IMR-90 (cell line): ENCODE data around the gene CAMTA1. TPM values are rescaled to one million over a fixed set of nuclear protein-coding genes. Genes with fewer than 3 reads are reported as not detected.

Source experiments
- ATAC-seq: fragments of 200-7000 bp; cut with Tn5 transposase; 2 replicates; pipeline ENCODE4 v1.9.1; 2020; ENCODE audit warnings: low read depth, mild to moderate bottlenecking, moderate library complexity
- BruUV-seq: library from RNA; stranded (reverse); fragments of 400-500 nt; replicated peaks from 2 replicates; lab custom pipeline; 2021; lab: Mats Ljungman, UMichigan
- CTCF ChIA-PET: fragments of 300-600 bp; formaldehyde crosslinking; extraction: SDS; loops from one replicate; lab custom pipeline; 2021; ENCODE audit warnings: antibody characterized with exemption; lab: Yijun Ruan, JAX
- POLR2A ChIA-PET: fragments of 300-600 bp; sonication (Branson Sonifier 250); formaldehyde crosslinking; loops from one replicate; lab custom pipeline; 2022; ENCODE audit warnings: antibody characterized with exemption; ENCODE audit not compliant: unreplicated experiment; lab: Charles Lee
- DNase-seq: peaks from one replicate; pipeline ENCODE4 v3.0.0; 2013
- H2AFZ ChIP-seq: replicated peaks from 2 replicates; pipeline ENCODE3; 2013; ENCODE audit warnings: low read length, mild to moderate bottlenecking; ENCODE audit not compliant: poor library complexity
- H2AK5ac ChIP-seq: 2 replicates; pipeline ENCODE4 v1.6.1; 2013; ENCODE audit warnings: low read depth, low read length, inconsistent platforms
- H2AK9ac ChIP-seq: replicated peaks from 2 replicates; pipeline ENCODE3; 2013; ENCODE audit warnings: mild to moderate bottlenecking, low read depth, low read length, moderate library complexity; ENCODE audit not compliant: poor library complexity
- H2BK120ac ChIP-seq: 2 replicates; pipeline ENCODE4 v1.6.1; 2013; ENCODE audit warnings: low read depth, low read length, inconsistent platforms
- H2BK15ac ChIP-seq: 3 replicates; pipeline ENCODE4 v1.6.1; 2013; ENCODE audit warnings: low read depth, low read length, inconsistent platforms
- H2BK20ac ChIP-seq: 2 replicates; pipeline ENCODE4 v1.6.1; 2013; ENCODE audit warnings: low read depth, mild to moderate bottlenecking, inconsistent platforms, low read length, moderate library complexity
- H2BK5ac ChIP-seq: 2 replicates; pipeline ENCODE4 v1.6.1; 2013; ENCODE audit warnings: mild to moderate bottlenecking, low read depth, low read length, inconsistent platforms; ENCODE audit not compliant: poor library complexity, severe bottlenecking
- H3K14ac ChIP-seq: replicated peaks from 2 replicates; pipeline ENCODE4 v1.6.1; 2013; ENCODE audit warnings: low read depth, low read length, inconsistent platforms
- H3K18ac ChIP-seq: 2 replicates; pipeline ENCODE4 v1.6.1; 2013; ENCODE audit warnings: low read depth, low read length, control low read depth
- H3K23ac ChIP-seq: 2 replicates; pipeline ENCODE4 v1.6.1; 2013; ENCODE audit warnings: low read depth, low read length, inconsistent platforms
- H3K27ac ChIP-seq: 2 replicates; pipeline ENCODE4 v1.5.1; 2013; ENCODE audit warnings: mild to moderate bottlenecking, control low read depth, low read length; ENCODE audit not compliant: insufficient read depth
- H3K27me3 ChIP-seq: 2 replicates; pipeline ENCODE4 v1.6.1; 2013; ENCODE audit warnings: low read length; ENCODE audit not compliant: control insufficient read depth, insufficient read depth
- H3K36me3 ChIP-seq: 2 replicates; pipeline ENCODE4 v1.6.1; 2013; ENCODE audit warnings: low read length, mixed read lengths; ENCODE audit not compliant: control insufficient read depth, insufficient read depth
- H3K4ac ChIP-seq: 2 replicates; pipeline ENCODE4 v1.6.1; 2013; ENCODE audit warnings: low read depth, low read length, inconsistent platforms
- H3K4me1 ChIP-seq: 2 replicates; pipeline ENCODE4 v1.6.1; 2013; ENCODE audit warnings: low read length, mixed read lengths; ENCODE audit not compliant: control insufficient read depth, insufficient read depth
- H3K4me2 ChIP-seq: 2 replicates; pipeline ENCODE4 v1.6.1; 2013; ENCODE audit warnings: low read depth, mild to moderate bottlenecking, control low read depth, low read length, moderate library complexity
- H3K4me3 ChIP-seq: 2 replicates; pipeline ENCODE4 v1.5.1; 2013; ENCODE audit warnings: low read depth, mild to moderate bottlenecking, control low read depth, low read length, moderate library complexity; ENCODE audit not compliant: insufficient read depth
- H3K56ac ChIP-seq: 2 replicates; pipeline ENCODE4 v1.6.1; 2013; ENCODE audit warnings: low read length, inconsistent platforms; ENCODE audit not compliant: insufficient read depth; ENCODE audit errors: extremely low read depth
- H3K79me1 ChIP-seq, 2 experiments: 2 replicates each; pipeline ENCODE4 v1.6.1; 2013; ENCODE audit warnings: low read length in 2 of 2, inconsistent platforms in 1 of 2, low read depth in 1 of 2
- H3K9ac ChIP-seq: 2 replicates; pipeline ENCODE4 v1.6.1; 2013; ENCODE audit warnings: low read depth, low read length, control low read depth
- H3K9me1 ChIP-seq: 2 replicates; pipeline ENCODE4 v1.6.1; 2013; ENCODE audit warnings: low read length, inconsistent platforms; ENCODE audit not compliant: insufficient read depth
- H3K9me3 ChIP-seq: 2 replicates; pipeline ENCODE4 v1.6.1; 2013; ENCODE audit warnings: low read length; ENCODE audit not compliant: control insufficient read depth, insufficient read depth
- H4K20me1 ChIP-seq: 2 replicates; pipeline ENCODE4 v1.6.1; 2013; ENCODE audit warnings: low read length, inconsistent platforms; ENCODE audit not compliant: insufficient read depth
- H4K5ac ChIP-seq: 2 replicates; pipeline ENCODE4 v1.6.1; 2013; ENCODE audit warnings: mild to moderate bottlenecking, low read depth, low read length, control low read depth
- H4K8ac ChIP-seq, 2 experiments: 2 replicates each; pipeline ENCODE4 v1.6.1; 2013; ENCODE audit warnings: low read depth in 2 of 2, low read length in 2 of 2, control low read depth in 1 of 2, inconsistent platforms in 1 of 2
- H4K91ac ChIP-seq: 2 replicates; pipeline ENCODE4 v1.6.1; 2013; ENCODE audit warnings: low read depth, low read length, inconsistent platforms; ENCODE audit not compliant: insufficient read depth
- MAZ ChIP-seq: IDR thresholded peaks from 2 replicates; pipeline ENCODE4 v1.6.1; 2012; ENCODE audit warnings: low read depth, mild to moderate bottlenecking, low read length, improper control_type of control experiment, moderate library complexity, borderline replicate concordance
- NFE2L2 ChIP-seq: fragments of 150-350 bp; IDR thresholded peaks from 2 replicates; pipeline ENCODE4 v1.6.1; 2016; ENCODE audit warnings: low read depth, mild to moderate bottlenecking, low read length
- RAD21 ChIP-seq: IDR thresholded peaks from 2 replicates; pipeline ENCODE4 v1.6.1; 2012; ENCODE audit warnings: low read length, improper control_type of control experiment
- RFX5 ChIP-seq: IDR thresholded peaks from 2 replicates; pipeline ENCODE4 v1.8.0; 2012; ENCODE audit warnings: low read depth, mild to moderate bottlenecking, low read length, moderate library complexity
- WGBS, 2 experiments: methylation state at CpG; one replicate each; pipeline versions ENCODE4 v1.1.5 to v1.1.7; 2013; ENCODE audit warnings: missing lambda C conversion rate in 2 of 2; ENCODE audit not compliant: insufficient read length in 1 of 2; ENCODE audit errors: extremely low coverage in 2 of 2; 5-methylcytosine and 5-hydroxymethylcytosine counted together
- dilution Hi-C: fragments of 300-500 bp; cut with HindIII; formaldehyde crosslinking; loops from one replicate; pipeline ENCODE4 v1.14.3; 2018; ENCODE audit warnings: low sequenced_read_pairs; ENCODE audit not compliant: unreplicated experiment
- in situ Hi-C: fragments of 300-500 bp; cut with MboI; formaldehyde crosslinking; loops from 3 replicates; pipeline ENCODE4 v1.14.3; 2019; ENCODE audit warnings: low sequenced_read_pairs, inconsistent platforms, mixed read lengths
- intact Hi-C: fragments of 100-400 bp; cut with micrococcal nuclease; formaldehyde crosslinking; loops from 2 replicates; pipeline ENCODE4 v1.10.0; 2022
- polyA plus RNA-seq, 3 experiments: library from polyadenylated mRNA; depleted of rRNA; stranded (reverse); fragments of >200 nt; gene quantifications; 2 replicates each; pipeline ENCODE4 v1.2.3, GENCODE V29; 2012; ENCODE audit warnings: low replicate concordance in 1 of 3
- total RNA-seq: library from RNA; depleted of rRNA; stranded (reverse); fragments of >200 nt; gene quantifications from 2 replicates; pipeline ENCODE4 v1.2.3, GENCODE V29; 2012
- TF ChIP-seq, protein P1 (sequence below): conservative IDR thresholded peaks from 2 replicates; pipeline ENCODE4 v1.5.1; 2012; ENCODE audit warnings: mild to moderate bottlenecking, low read depth, low read length, improper control_type of control experiment

The CAMTA1 gene
- total and polyA plus RNA-seq, 2 of the 4 experiments (the other 2 are of a cell fraction) = 35.5 to 74.3 TPM

DNA sequence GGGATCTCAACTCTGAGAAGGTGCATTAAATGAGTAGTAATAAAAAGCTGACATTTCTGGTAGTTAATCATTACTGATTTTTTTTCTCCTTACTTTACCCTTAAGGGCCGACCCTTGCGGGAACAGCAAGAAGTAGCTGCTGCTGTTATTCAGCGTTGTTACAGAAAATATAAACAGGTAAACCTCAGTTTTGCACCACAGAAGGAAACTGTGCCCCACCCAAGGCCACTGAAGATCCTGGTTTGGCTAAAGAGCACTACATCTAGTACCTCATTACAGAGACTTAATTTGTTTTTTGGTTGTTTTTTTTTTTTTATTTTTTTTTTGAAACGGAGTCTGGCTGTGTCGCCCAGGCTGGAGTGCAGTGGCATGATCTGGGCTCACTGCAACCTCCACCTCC is 962.4 kb downstream of the CAMTA1 start:
- 100% methylated on average over 2 of the region's 5 CpGs; no CpG with 5 or more reads in 1 of the 2 experiments for WGBS, 2 experiments

More for the DNA sequence above, 962.4 kb downstream of the CAMTA1 start:
- dilution Hi-C loops (no loop called here), in situ Hi-C loops (no loop called here), intact Hi-C loops (no loop called here)
- Histone ChIP-seq H4K91ac (no peak overlapping the region), H2AK9ac (no peak overlapping the region), H3K23ac (no peak overlapping the region), H4K20me1 (no peaks in the 10 kb centered on the region), H3K36me3 (no peaks in the 10 kb centered on the region), H3K79me1 (no peaks in the 10 kb centered on the region), H3K18ac (no peak overlapping the region), H3K14ac (no peak overlapping the region), H2BK15ac (no peak overlapping the region), H2AFZ (no peak overlapping the region), H4K8ac (no peak overlapping the region), H3K27ac (no peak overlapping the region), H3K27me3 (peaks cover 12% of the 10 kb centered on the region), H3K9ac (no peak overlapping the region), H3K9me3 (no peaks in the 10 kb centered on the region), H4K5ac (no peak overlapping the region), H3K4ac (no peak overlapping the region), H3K4me1 (peaks cover 4% of the 10 kb centered on the region; the same call in 1 of the 2 replicates), H3K56ac (no peak overlapping the region), H3K4me3 (no peak overlapping the region), H2BK120ac (no peak overlapping the region), H2BK5ac (no peak overlapping the region), H2BK20ac (no peak overlapping the region), H3K9me1 (no peaks in the 10 kb centered on the region), H3K4me2 (no peak overlapping the region), H2AK5ac (no peak overlapping the region)
- no peak for TF ChIP-seq NFE2L2
- no peak for TF ChIP-seq MAZ
- TF ChIP-seq RAD21 = no peak
- TF ChIP-seq, protein P1, sequence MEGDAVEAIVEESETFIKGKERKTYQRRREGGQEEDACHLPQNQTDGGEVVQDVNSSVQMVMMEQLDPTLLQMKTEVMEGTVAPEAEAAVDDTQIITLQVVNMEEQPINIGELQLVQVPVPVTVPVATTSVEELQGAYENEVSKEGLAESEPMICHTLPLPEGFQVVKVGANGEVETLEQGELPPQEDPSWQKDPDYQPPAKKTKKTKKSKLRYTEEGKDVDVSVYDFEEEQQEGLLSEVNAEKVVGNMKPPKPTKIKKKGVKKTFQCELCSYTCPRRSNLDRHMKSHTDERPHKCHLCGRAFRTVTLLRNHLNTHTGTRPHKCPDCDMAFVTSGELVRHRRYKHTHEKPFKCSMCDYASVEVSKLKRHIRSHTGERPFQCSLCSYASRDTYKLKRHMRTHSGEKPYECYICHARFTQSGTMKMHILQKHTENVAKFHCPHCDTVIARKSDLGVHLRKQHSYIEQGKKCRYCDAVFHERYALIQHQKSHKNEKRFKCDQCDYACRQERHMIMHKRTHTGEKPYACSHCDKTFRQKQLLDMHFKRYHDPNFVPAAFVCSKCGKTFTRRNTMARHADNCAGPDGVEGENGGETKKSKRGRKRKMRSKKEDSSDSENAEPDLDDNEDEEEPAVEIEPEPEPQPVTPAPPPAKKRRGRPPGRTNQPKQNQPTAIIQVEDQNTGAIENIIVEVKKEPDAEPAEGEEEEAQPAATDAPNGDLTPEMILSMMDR = no peak
- no peak for TF ChIP-seq RFX5
- BruUV-seq = no TSS peak
- ATAC-seq = no peak
- POLR2A ChIA-PET = no interaction called here
- DNase-seq = no peak
- CTCF ChIA-PET = interaction anchor here (3.1 kb wide), 1 partner anchor 80 kb away, joined by 15 read pairs; no protein-coding TSS in a partner anchor
